Right ventricle myocardium superior (tissue), 1 donor: ENCODE data around the gene CDKL5. TPM values are rescaled to one million over a fixed set of nuclear protein-coding genes. Genes with fewer than 3 reads are reported as not detected.
A peak's percentile ranks its signal among the peaks of the same experiment; 100 is the strongest.
"Not testable (repeated sequence)": the region's sequence is repeated elsewhere in the genome, so short reads cannot be mapped to it uniquely, and the experiment has no call there.

Source experiments
- ATAC-seq: fragments of 200-7000 bp; cut with Tn5 transposase; one replicate; pipeline ENCODE4 v1.9.1; 2020; ENCODE audit warnings: mild to moderate bottlenecking; ENCODE audit not compliant: poor library complexity
- DNase-seq: peaks from one replicate; pipeline ENCODE4 v3.0.0-alpha.2; 2020
- intact Hi-C: fragments of 100-400 bp; cut with DNase I; formaldehyde crosslinking; loops from one replicate; pipeline ENCODE4 v1.11.2; 2022
- total RNA-seq: library from RNA; stranded (reverse); fragmentation: NEBNext Ultra II Directional; extraction: Animal tissue kit (Norgen Biotek cat#: 25700); gene quantifications from one replicate; pipeline ENCODE4 v1.2.1, GENCODE V29; 2021
- donor health status: DM: no; HTN: yes; CAD: no; lungs with severe emphysema.

The CDKL5 gene
- total RNA-seq, 1 donor from 2014 or later = 8.5 TPM

GRCh38 chrX:18549643-18550042, 124.2 kb downstream of the CDKL5 start:
- ATAC-seq (no peak), DNase-seq (no peak)
- intact Hi-C loops = no loop called here

- DNase-seq (no peak), ATAC-seq (no peak)
- intact Hi-C loops = no loop called here
These were observed 132.5 kb downstream of the CDKL5 start for GRCh38 chrX:18557879-18558278.

DNA sequence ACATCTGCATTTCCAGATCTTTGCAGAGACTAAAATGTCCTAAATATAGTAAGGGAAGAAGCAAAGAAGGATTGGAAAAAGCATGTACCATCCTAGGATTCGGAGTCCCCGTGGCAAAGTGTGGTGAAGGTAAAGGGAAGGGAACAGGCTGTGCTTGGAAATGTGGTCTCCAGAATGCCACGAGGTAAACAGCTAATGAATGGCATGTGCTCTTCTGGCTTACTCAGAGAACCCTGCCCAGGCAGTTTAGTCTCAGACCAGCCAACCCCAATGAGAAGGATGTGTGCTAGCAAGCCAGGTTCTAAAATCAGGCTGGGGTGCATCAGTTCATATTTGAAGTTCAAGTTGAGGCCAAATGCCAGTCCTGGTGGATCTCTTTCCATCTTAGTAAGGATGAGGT, 133.4 kb downstream of the CDKL5 start:
- no peak for DNase-seq
- ATAC-seq = peak; percentile 15
- intact Hi-C loops = no loop called here

DNA sequence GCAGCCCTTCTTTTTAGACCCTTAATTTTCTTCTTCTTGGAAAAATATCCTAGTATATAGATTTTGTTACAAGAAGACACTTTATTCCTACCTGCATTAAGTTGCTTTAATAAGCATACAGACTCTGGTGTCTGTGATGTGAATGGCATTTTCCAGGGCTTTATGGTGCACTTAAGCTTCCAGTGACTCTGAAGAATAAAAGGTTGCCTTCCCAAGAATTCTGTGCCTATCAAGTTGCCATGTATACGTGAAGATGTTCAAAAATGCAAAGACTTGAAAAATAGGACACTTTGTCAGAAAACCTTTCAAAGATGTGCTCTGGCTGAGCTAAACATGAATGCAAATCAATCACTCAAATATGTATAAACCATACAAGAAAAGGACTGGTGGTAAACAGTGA, 135.6 kb downstream of the CDKL5 start:
- DNase-seq (no peak), ATAC-seq (no peak)
- intact Hi-C loops = no loop called here

- DNase-seq = no peak
- intact Hi-C loops = no loop called here
- no peak for ATAC-seq
These were observed 140.3 kb downstream of the CDKL5 start for GRCh38 chrX:18565727-18566126.

DNA sequence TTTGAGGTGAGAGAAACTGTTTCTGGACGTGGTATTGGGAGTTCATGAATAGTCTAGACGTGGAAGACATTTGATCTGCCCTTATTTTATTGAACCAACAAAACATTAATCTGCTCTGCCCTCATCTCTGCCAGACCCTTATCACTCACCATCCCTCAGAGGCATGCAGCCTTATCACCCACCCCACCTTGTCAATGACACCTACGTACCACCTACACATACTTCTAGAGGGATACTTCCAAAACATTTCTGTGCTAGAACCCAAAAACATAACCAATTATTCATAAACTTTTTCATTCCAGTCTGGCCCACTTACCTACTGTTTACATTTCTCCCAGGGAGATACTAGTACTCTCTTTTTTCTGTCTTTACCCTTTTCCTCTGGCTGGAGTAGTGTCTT, 141.3 kb downstream of the CDKL5 start:
- no peak for ATAC-seq
- DNase-seq = no peak
- intact Hi-C loops = no loop called here

DNA sequence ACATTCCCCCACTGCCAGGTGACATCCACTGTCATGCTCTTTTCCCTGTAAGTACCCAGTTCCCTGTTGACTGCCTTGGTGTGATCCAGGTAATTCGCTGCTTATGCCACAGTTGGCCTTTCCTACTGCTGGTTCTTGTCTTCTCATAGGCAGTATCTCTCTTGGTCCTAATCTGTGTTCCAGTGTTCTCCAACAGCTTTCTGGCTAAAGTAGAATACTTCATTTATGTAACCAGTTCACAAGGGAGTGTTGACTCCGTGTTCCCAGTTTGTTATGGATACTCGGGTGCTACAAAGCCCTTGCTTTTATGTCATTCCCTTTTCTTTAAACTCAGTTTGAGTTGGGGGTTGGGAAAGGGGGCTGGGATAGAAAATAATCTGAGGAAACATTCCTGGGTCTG, 148.1 kb downstream of the CDKL5 start:
- DNase-seq (no peak), ATAC-seq (peak; percentile 83)
- intact Hi-C loops = no loop called here

DNA sequence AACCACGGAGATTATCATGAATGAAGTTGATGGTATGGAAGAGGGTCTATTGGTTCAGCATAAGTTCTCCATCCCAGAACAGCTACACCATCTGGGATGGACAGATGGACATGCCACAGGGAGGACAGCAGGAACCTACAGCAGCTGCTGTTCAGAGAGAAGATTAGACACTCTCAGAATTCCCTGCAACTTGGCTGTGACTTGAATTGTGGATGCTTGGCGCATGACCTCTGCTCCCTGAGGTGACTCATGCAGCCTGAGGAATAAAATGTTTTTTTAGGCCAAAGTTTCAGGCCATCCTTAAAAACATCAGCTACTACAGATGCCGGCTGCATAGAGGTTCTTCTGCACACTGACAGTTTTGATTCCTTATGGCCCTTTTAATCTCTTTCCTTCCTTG, 149.2 kb downstream of the CDKL5 start:
- intact Hi-C loops = no loop called here
- DNase-seq (peak; percentile 54), ATAC-seq (peak; percentile 88)

DNA sequence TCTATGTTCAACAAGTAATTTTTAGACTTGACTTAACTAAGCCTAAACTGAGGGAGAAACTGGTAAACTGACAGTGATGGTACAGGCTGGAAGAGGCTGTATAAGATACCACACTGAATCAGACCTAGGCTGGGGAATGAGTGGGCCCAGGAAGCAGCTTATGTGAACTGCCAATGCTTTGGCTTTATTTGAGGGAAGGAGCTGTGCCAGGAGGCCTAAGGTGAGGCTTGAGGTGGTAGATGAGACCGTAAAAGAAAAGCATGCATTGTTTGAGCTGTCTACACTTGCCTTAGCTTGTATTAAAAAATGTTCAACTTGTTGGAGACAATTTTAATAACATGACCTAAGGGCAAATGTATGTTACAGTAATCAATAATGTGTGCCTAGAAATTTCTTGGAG, 150.3 kb downstream of the CDKL5 start:
- DNase-seq (no peak), ATAC-seq (no peak)
- intact Hi-C loops = no loop called here

DNA sequence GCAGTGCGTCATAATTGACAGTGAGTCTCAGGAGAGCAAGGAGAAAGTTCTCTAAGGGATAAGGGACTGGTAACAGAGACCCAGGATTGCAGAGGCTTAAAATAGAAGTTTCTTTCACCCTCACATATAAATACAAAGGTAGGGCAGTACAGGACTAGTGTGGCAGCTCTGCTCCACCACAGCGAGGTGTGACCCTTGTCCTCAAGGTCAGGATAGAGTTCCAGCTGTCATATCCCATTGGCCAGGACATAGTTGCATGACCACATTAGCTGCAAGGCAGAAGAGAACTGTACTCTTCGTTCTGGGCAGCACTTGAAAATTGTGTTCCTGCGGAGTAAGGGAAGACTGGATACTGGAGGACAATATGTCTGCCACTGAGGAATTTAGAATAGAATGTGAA, 152.0 kb downstream of the CDKL5 start:
- intact Hi-C loops = no loop called here
- no peak for DNase-seq
- ATAC-seq = peak; percentile 37

DNA sequence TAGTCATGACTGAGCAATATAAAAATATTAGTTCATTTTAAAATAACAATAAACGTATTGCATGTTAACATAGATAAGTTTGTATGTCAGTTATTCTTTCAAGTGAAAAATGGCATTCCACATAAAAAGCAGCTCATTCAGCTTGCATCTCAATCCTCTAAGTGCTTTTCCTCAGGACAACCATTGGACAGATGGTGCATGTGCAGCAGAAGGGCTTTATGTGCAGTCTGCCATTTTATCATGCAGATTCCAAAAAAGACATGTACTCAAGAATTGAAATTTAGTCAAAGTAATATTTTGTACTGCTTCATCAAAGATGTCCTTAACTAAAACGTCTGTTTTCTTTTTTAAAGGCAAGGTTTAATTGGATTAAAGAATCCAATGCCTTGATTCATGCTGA, 153.1 kb downstream of the CDKL5 start:
- intact Hi-C loops = no loop called here
- DNase-seq (no peak), ATAC-seq (no peak)

- no peak for ATAC-seq
These were observed 154.1 kb downstream of the CDKL5 start for GRCh38 chrX:18579495-18579894.

DNA sequence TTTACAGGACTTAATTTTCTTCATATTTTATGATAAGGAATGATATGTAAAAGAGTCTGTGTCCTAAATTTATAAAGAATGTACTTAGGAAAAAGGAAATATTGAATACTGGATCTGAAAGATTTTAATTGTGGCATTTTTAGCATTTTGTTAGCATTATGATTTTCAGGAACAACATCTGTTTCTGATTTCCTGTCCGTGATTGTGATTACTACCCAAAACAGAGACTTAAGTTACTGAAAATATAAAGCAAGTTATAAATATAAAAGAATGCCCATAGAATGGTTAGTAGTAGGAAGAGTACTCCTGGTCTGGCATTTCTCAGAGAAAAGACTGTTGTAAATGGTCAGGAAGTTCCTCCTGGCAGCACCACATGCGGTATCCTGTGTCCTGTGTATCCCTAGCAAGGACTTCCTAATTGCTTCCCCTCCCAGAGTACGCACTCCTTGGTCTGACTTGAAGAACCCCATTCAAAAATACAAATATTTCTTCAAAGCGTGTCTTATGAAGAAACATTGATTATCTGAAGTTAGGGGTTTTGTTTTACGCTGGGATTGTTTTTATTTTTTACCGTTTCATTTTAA, 157.6 kb downstream of the CDKL5 start:
- no peak for ATAC-seq
- no peak for DNase-seq
- intact Hi-C loops = no loop called here

More at GRCh38 chrX:18579495-18579894, 154.1 kb downstream of the CDKL5 start:
- intact Hi-C loops = no loop called here
- no peak for DNase-seq

DNA sequence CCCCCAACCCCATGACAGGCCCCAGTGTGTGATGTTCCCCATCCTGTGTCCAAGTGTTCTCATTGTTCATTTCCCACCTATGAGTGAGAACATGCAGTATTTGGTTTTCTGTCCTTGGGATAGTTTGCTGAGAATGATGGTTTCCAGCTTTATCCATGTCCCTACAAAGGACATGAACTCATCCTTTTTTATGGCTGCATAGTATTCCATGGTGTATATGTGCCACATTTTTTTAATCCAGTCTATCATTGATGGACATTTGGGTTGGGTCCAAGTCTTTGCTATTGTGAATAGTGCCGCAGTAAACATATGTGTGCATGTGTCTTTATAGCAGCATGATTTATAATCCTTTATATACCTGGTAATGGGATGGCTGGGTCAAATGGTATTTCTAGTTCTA, 163.9 kb downstream of the CDKL5 start:
- ATAC-seq, intact Hi-C loops, DNase-seq: not testable (repeated sequence)

DNA sequence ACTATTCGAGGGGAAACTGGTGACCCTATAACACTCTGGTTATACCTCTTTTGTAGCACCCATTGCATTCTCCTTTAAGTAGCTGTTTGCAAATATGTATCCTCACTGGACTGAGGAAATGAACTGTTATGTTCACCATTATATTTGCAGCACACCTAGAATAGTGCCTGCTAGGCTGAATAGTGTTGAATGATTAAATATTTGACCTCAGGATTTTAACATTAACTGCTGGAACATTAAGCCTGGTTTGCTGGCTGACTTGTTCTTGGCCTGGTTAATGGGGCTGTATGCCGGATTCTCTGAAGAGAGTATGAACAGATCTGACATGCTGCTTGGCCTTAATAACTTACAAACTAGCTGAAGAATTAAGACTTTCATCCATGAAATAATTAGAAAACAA, 166.4 kb downstream of the CDKL5 start:
- DNase-seq (no peak), ATAC-seq (no peak)
- intact Hi-C loops = no loop called here

DNA sequence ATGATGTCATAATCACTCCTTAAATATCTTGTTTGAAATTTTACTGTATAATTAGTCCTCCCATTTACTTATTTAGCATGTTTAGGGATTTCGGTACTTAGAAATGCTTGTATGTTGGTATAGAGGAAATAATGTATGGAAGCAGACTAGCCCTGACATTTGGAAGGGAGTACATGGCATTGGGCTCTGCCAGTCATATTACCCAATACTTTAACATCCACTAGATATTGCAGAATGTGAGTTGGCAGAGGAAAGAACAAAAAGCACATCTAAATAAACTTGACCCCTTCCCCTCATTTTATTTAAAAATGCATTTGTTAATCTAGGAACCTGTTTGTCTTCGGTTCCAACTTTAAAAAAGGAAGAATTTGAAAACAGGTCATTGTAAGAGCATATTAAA, 168.7 kb downstream of the CDKL5 start:
- intact Hi-C loops = no loop called here
- ATAC-seq (no peak), DNase-seq (no peak)

- DNase-seq = no peak
- intact Hi-C loops = no loop called here
- ATAC-seq = peak; percentile 49
These were observed 170.7 kb downstream of the CDKL5 start for GRCh38 chrX:18596096-18596495.

DNA sequence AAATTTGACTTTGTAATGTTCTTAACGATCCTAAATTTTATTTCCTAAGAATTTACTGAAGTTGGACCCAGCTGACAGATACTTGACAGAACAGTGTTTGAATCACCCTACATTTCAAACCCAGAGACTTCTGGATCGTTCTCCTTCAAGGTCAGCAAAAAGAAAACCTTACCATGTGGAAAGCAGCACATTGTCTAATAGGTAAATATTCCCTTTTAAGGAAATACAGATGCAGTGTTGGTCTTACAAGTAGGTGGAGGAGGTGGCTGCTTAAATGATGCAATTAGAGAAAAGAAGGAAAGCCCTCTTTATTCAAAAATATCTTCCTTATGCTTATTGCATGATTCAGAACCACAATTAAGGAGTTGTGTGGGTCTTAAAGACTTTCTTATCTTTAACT, 173.0 kb downstream of the CDKL5 start:
- DNase-seq (no peak), ATAC-seq (no peak)
- intact Hi-C loops = no loop called here

- intact Hi-C loops = no loop called here
- DNase-seq (no peak), ATAC-seq (no peak)
These were observed 182.6 kb downstream of the CDKL5 start for GRCh38 chrX:18607966-18608365.

- intact Hi-C loops = no loop called here
- no peak for ATAC-seq
- DNase-seq = no peak
These were observed 188.7 kb downstream of the CDKL5 start for GRCh38 chrX:18613930-18614639.
